Left lung (tissue), 10 donors: ENCODE results near the gene UBAC2. TPM values are rescaled to one million over a fixed set of nuclear protein-coding genes. Genes with fewer than 3 reads are reported as not detected.

Source experiments
- ATAC-seq: fragments of 200-7000 bp; cut with Tn5 transposase; one replicate; pipeline ENCODE4 v1.9.1; 2020; ENCODE audit warnings: moderate library complexity
- DNase-seq, 4 donors: peaks; one replicate each; pipeline ENCODE4 v3.0.0-alpha.2; 2013 to 2020
- H3K27ac ChIP-seq, 2 donors: fragments of 200-600 bp; sonication (generic) in 1 of 2; one replicate each; pipeline versions ENCODE4 v1.5.0 to v1.8.0; 2020 to 2021
- H3K27me3 ChIP-seq, 2 donors: fragments of 200-600 bp; sonication (generic) in 1 of 2; one replicate each; pipeline versions ENCODE4 v1.5.0 to v1.8.0; 2020 to 2021
- H3K36me3 ChIP-seq, 2 donors: fragments of 200-600 bp; sonication (generic) in 1 of 2; one replicate each; pipeline versions ENCODE4 v1.5.0 to v1.8.0; 2020 to 2021
- H3K4me1 ChIP-seq, 2 donors: fragments of 200-600 bp; one replicate each; pipeline ENCODE4 v1.8.0; 2021
- H3K4me3 ChIP-seq, 2 donors: fragments of 200-600 bp; sonication (generic) in 1 of 2; one replicate each; pipeline versions ENCODE4 v1.5.0 to v1.8.0; 2020 to 2021; ENCODE audit warnings: mild to moderate bottlenecking in 1 of 2
- H3K9me3 ChIP-seq, 2 donors: fragments of 200-600 bp; sonication (generic) in 1 of 2; one replicate each; pipeline versions ENCODE4 v1.5.0 to v1.8.0; 2020 to 2021
- CTCF ChIP-seq, 2 donors: fragments of 200-600 bp; sonication (generic) in 1 of 2; IDR thresholded peaks; one replicate each; pipeline versions ENCODE4 v1.5.0 to v1.8.0; 2021; ENCODE audit warnings: antibody characterized with exemption in 2 of 2
- intact Hi-C, 2 donors: fragments of 100-400 bp; cut with DNase I; formaldehyde crosslinking; loops; one replicate each; pipeline versions ENCODE4 v1.11.2 to v1.14.2; 2022
- polyA plus RNA-seq, 6 donors: library from polyadenylated mRNA; unstranded; fragments of 120-200 nt; gene quantifications; one replicate each; pipeline ENCODE4 v1.2.1, GENCODE V29; 2013; ENCODE audit not compliant: insufficient read length in 6 of 6
- total RNA-seq, 2 donors: library from RNA; stranded (reverse); fragmentation: NEBNext Ultra II Directional; extraction: Animal tissue kit (Norgen Biotek cat#: 25700); gene quantifications; one replicate each; pipeline ENCODE4 v1.2.1, GENCODE V29; 2021
- donor health status: DM: no; HTN: yes; CAD: no.
- donor health status: DM: no; HTN: no; CAD: no.

The UBAC2 gene
- total and polyA plus RNA-seq, 8 donors: 56.1 to 71.6 (median 66.4) TPM

GRCh38 chr13:99161512-99161911 lies 39.1 kb upstream of the UBAC2 start:
- Histone ChIP-seq H3K27me3 (peaks cover 3 to 97% of the 10 kb centered on the region in 2 donors), H3K9me3 (no peaks in the 10 kb centered on the region), H3K36me3 (no peaks in the 10 kb centered on the region), H3K27ac (no peak overlapping the region), H3K4me1 (no peaks in the 10 kb centered on the region), H3K4me3 (no peak overlapping the region)
- no peak for DNase-seq
- intact Hi-C loops: no loop called here
- no peak for TF ChIP-seq CTCF (IDR thresholded peaks at IDR 0.05)
- no peak for ATAC-seq

DNA sequence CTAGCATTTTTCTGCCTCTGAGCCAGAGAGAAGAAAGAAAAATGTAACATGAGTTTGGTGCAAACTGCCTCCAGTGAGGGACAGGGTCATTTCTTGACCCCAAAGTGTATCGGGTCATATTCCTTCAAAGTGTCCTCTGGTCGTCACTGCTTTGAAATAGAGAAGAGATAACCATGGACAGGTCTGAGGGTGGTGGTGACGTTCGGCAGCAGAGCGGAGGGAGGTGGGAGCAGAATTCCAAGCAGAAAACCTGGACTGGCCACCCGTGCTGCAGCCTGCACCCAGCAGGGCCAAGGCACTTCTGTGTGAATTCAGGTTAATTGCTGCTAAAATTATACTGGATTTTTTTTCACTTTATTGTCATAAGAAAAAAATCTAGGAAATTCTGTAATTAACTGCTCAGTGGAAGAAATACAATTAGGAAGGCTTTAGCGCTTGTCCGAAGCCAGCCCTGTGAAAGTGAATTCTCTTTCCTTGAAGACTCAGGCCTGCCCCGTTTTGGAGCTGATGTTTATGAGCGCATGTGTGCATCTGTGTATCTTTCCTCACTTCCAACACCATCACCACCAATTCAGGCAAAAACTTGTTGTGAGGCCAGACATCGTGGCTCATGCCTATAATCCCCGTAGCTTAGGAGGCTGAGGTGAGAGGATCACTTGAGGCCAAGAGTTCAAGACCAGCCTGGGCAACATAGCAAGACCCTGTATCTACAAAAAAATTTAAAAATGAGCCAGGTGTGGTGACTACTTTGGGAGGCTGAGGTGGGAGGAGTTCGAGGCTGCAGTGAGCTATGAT lies 37.9 kb upstream of the UBAC2 start:
- DNase-seq (no peak), ATAC-seq (no peak)
- Histone ChIP-seq H3K9me3 (no peaks in the 10 kb centered on the region), H3K27me3 (peaks cover 3 to 87% of the 10 kb centered on the region in 2 donors), H3K4me3 (no peak overlapping the region), H3K4me1 (no peaks in the 10 kb centered on the region), H3K27ac (no peak overlapping the region), H3K36me3 (no peaks in the 10 kb centered on the region)
- intact Hi-C loops: no loop called here
- TF ChIP-seq CTCF (IDR thresholded peaks at IDR 0.05): no peak

DNA sequence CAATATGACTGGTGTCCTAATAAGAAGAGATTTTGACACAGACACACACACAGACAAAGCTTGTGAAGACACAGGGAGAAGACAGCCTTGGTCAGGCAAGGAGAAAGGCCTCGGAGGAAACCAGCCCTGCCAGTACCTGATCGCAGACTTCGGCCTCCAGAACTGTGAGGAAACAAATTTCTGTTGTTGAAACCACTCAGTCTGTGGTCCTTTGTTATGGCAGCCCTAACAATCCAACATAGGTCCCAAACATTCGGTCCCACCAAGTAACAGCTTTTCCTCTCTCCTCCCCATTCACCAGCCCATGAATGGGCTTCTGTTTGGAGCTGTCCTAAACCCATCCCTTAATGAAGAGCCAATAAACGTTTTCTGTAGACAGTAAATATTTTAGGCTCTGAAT lies 36.4 kb upstream of the UBAC2 start:
- Histone ChIP-seq H3K4me1 (no peaks in the 10 kb centered on the region), H3K4me3 (no peak overlapping the region), H3K36me3 (no peaks in the 10 kb centered on the region), H3K9me3 (no peaks in the 10 kb centered on the region), H3K27me3 (peaks cover 0 to 81% of the 10 kb centered on the region in 2 donors), H3K27ac (no peak overlapping the region)
- ATAC-seq: no peak
- TF ChIP-seq CTCF (IDR thresholded peaks at IDR 0.05): no peak
- intact Hi-C loops: no loop called here
- DNase-seq: no peak

GRCh38 chr13:99165753-99166587 lies 34.7 kb upstream of the UBAC2 start:
- H3K4me3 ChIP-seq: no peak overlapping the region
- no peak for TF ChIP-seq CTCF (IDR thresholded peaks at IDR 0.05)
- H3K27ac ChIP-seq: no peak overlapping the region
- intact Hi-C loops: no loop called here
- no peaks in the 10 kb centered on the region for H3K4me1 ChIP-seq
- H3K9me3 ChIP-seq: no peaks in the 10 kb centered on the region
- ATAC-seq: no peak
- no peaks in the 10 kb centered on the region for H3K36me3 ChIP-seq
- H3K27me3 ChIP-seq: peaks cover 0 to 76% of the 10 kb centered on the region in 2 donors
- DNase-seq: no peak

GRCh38 chr13:99172951-99173350 lies 27.7 kb upstream of the UBAC2 start:
- no peak overlapping the region for H3K27ac ChIP-seq
- intact Hi-C loops: no loop called here
- ATAC-seq: no peak

More at GRCh38 chr13:99172951-99173350, 27.7 kb upstream of the UBAC2 start:
- H3K4me1 ChIP-seq: peaks cover 0 to 7% of the 10 kb centered on the region in 2 donors
- no peaks in the 10 kb centered on the region for H3K9me3 ChIP-seq
- TF ChIP-seq CTCF (IDR thresholded peaks at IDR 0.05): no peak
- no peak overlapping the region for H3K4me3 ChIP-seq
- peaks cover 5 to 75% of the 10 kb centered on the region in 2 donors for H3K27me3 ChIP-seq
- no peak for DNase-seq
- H3K36me3 ChIP-seq: no peaks in the 10 kb centered on the region
